B cell (primary cell): ENCODE results near the gene THRA. TPM values are rescaled to one million over a fixed set of nuclear protein-coding genes. Genes with fewer than 3 reads are reported as not detected.

Experiments
- ATAC-seq: fragments of 200-7000 bp; cut with Tn5 transposase; one replicate; pipeline ENCODE4 v1.10.0; 2021; ENCODE audit warnings: low read depth, mild to moderate bottlenecking, moderate number of reproducible peaks, moderate library complexity
- CTCF ChIA-PET: fragments of 350-600 bp; sonication (Branson Sonifier 250); formaldehyde crosslinking; loops from one replicate; lab custom pipeline; 2021; ENCODE audit warnings: antibody characterized with exemption, inconsistent platforms; lab: Charles Lee
- POLR2A ChIA-PET: fragments of 350-600 bp; sonication (Branson Sonifier 250); formaldehyde crosslinking; loops from one replicate; lab custom pipeline; 2021; ENCODE audit warnings: antibody characterized with exemption; lab: Charles Lee
- DNase-seq: peaks from one replicate; pipeline ENCODE4 v3.0.0; 2013
- H2AFZ ChIP-seq: 2 replicates; pipeline ENCODE4 v1.6.1; 2012; ENCODE audit warnings: mild to moderate bottlenecking, low read depth, low read length; ENCODE audit not compliant: insufficient read depth, poor library complexity, severe bottlenecking
- H3K27ac ChIP-seq, 2 donors: 1 replicate in 1 of 2; 2 replicates in 1 of 2; pipeline ENCODE4 v1.5.1; 2012 to 2013; ENCODE audit warnings: low read length in 2 of 2, mild to moderate bottlenecking in 2 of 2, moderate library complexity in 1 of 2
- H3K27me3 ChIP-seq, 4 experiments: fragments of 200-600 bp in 1 of 4; sonication (generic) in 1 of 4; replicated peaks in 1 of 4; 1 replicate in 2 of 4; 2 replicates in 2 of 4; pipeline versions ENCODE4 v1.6.1 to v1.7.0; 2013 to 2016; ENCODE audit warnings: low read length in 3 of 4, mild to moderate bottlenecking in 2 of 4, mixed read lengths in 1 of 4, moderate library complexity in 1 of 4; ENCODE audit not compliant: insufficient read depth in 4 of 4, control insufficient read depth in 3 of 4; ENCODE audit errors: control extremely low read depth in 1 of 4
- H3K36me3 ChIP-seq, 2 experiments: replicated peaks in 1 of 2; 1 replicate in 1 of 2; 2 replicates in 1 of 2; pipeline versions ENCODE4 v1.6.1 to v1.7.1; 2013; ENCODE audit warnings: low read length in 1 of 2; ENCODE audit not compliant: insufficient read depth in 2 of 2, control insufficient read depth in 1 of 2; ENCODE audit errors: control extremely low read depth in 1 of 2, extremely low read depth in 1 of 2
- H3K4me1 ChIP-seq, 2 donors: fragments of 200-600 bp in 1 of 2; sonication (generic) in 1 of 2; 1 replicate in 1 of 2; 2 replicates in 1 of 2; pipeline versions ENCODE4 v1.5.1 to v1.6.1; 2013 to 2017; ENCODE audit warnings: low read length in 2 of 2; ENCODE audit not compliant: control insufficient read depth in 2 of 2, insufficient read depth in 2 of 2
- H3K4me2 ChIP-seq: replicated peaks from 2 replicates; pipeline ENCODE3; 2012; ENCODE audit warnings: mild to moderate bottlenecking, low read depth, low read length; ENCODE audit not compliant: poor library complexity, severe bottlenecking
- H3K4me3 ChIP-seq, 5 experiments: fragments of 200-600 bp in 1 of 5; sonication (generic) in 1 of 5; 1 replicate in 3 of 5; 2 replicates in 2 of 5; pipeline versions ENCODE4 v1.5.1 to v1.7.0; 2011 to 2016; ENCODE audit warnings: low read length in 4 of 5, mild to moderate bottlenecking in 4 of 5, low read depth in 2 of 5, control low read depth in 1 of 5, moderate library complexity in 1 of 5; ENCODE audit not compliant: insufficient read depth in 1 of 5; ENCODE audit errors: control extremely low read depth in 1 of 5, extremely low read depth in 1 of 5
- H3K79me2 ChIP-seq: fragments of 200-600 bp; sonication (generic); one replicate; pipeline ENCODE4 v1.6.0; 2016; ENCODE audit warnings: low read length; ENCODE audit not compliant: control insufficient read depth, insufficient read depth
- H3K9ac ChIP-seq: fragments of 200-600 bp; sonication (generic); 2 replicates; pipeline ENCODE4 v1.6.1; 2017; ENCODE audit warnings: mild to moderate bottlenecking, low read length, moderate library complexity
- H3K9me3 ChIP-seq, 3 donors: one replicate each; pipeline versions ENCODE4 v1.6.1 to v1.7.1; 2013; ENCODE audit warnings: low read length in 2 of 3; ENCODE audit not compliant: control insufficient read depth in 2 of 3, insufficient read depth in 1 of 3; ENCODE audit errors: control extremely low read depth in 1 of 3
- H4K20me1 ChIP-seq: 2 replicates; pipeline ENCODE4 v1.6.0; 2012; ENCODE audit warnings: mild to moderate bottlenecking, low read length; ENCODE audit not compliant: insufficient read depth, control insufficient read depth, poor library complexity, severe bottlenecking
- H3K27ac Mint-ChIP-seq: one replicate; pipeline ENCODE4 v1.8.0; 2021; ENCODE audit warnings: mixed read lengths
- H3K27me3 Mint-ChIP-seq: one replicate; pipeline ENCODE4 v1.8.0; 2021; ENCODE audit warnings: mixed read lengths
- H3K4me1 Mint-ChIP-seq: one replicate; pipeline ENCODE4 v1.8.0; 2021; ENCODE audit warnings: mixed read lengths
- H3K4me3 Mint-ChIP-seq: one replicate; pipeline ENCODE4 v1.8.0; 2021; ENCODE audit warnings: mixed read lengths
- H3K9me3 Mint-ChIP-seq: one replicate; pipeline ENCODE4 v1.8.0; 2022; ENCODE audit warnings: mixed read lengths; ENCODE audit not compliant: insufficient read depth
- EZH2 ChIP-seq: IDR thresholded peaks from 2 replicates; pipeline ENCODE4 v1.6.1; 2012; ENCODE audit warnings: borderline replicate concordance, low read depth, mild to moderate bottlenecking, moderate library complexity, low read length; ENCODE audit not compliant: insufficient read depth, poor library complexity, severe bottlenecking
- WGBS: methylation state at CpG from one replicate; pipeline ENCODE4 v1.1.5; 2013; ENCODE audit warnings: missing lambda C conversion rate; ENCODE audit not compliant: insufficient coverage; 5-methylcytosine and 5-hydroxymethylcytosine counted together
- intact Hi-C: fragments of 100-400 bp; cut with micrococcal nuclease; formaldehyde crosslinking; loops from one replicate; pipeline ENCODE4 v1.10.0; 2022
- polyA plus RNA-seq: library from polyadenylated mRNA; depleted of rRNA; stranded (reverse); fragments of >200 nt; gene quantifications from 2 replicates; pipeline ENCODE4 v1.2.3, GENCODE V29; 2012
- total RNA-seq, 2 donors: library from RNA; stranded (reverse); fragments of 120-200 nt in 1 of 2; gene quantifications; 1 replicate in 1 of 2; 2 replicates in 1 of 2; pipeline versions ENCODE4 v1.2.3 to v1.2.4, GENCODE V29; 2013 to 2022
- TF ChIP-seq, protein P1 (sequence below): fragments of 200-600 bp; IDR thresholded peaks from one replicate; pipeline ENCODE4 v1.8.0; 2022; ENCODE audit warnings: antibody characterized with exemption, mild to moderate bottlenecking

The THRA gene
- total and polyA plus RNA-seq, 2 donors (not counting 1 experiment from before 2014, with no cell fraction given), result 8.0 to 17.1 TPM

- no peaks in the 10 kb centered on the region for H3K27me3 ChIP-seq
- H3K9ac ChIP-seq, result no peak overlapping the region
- WGBS, result 53% methylated on average over 14 of the region's 16 CpGs
- TF ChIP-seq, protein P1, sequence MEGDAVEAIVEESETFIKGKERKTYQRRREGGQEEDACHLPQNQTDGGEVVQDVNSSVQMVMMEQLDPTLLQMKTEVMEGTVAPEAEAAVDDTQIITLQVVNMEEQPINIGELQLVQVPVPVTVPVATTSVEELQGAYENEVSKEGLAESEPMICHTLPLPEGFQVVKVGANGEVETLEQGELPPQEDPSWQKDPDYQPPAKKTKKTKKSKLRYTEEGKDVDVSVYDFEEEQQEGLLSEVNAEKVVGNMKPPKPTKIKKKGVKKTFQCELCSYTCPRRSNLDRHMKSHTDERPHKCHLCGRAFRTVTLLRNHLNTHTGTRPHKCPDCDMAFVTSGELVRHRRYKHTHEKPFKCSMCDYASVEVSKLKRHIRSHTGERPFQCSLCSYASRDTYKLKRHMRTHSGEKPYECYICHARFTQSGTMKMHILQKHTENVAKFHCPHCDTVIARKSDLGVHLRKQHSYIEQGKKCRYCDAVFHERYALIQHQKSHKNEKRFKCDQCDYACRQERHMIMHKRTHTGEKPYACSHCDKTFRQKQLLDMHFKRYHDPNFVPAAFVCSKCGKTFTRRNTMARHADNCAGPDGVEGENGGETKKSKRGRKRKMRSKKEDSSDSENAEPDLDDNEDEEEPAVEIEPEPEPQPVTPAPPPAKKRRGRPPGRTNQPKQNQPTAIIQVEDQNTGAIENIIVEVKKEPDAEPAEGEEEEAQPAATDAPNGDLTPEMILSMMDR, result no peak
- no peak for TF ChIP-seq EZH2
- H3K4me1 ChIP-seq, result peaks cover 55 to 58% of the 10 kb centered on the region in 2 donors
- H4K20me1 ChIP-seq, result peaks cover 37% of the 10 kb centered on the region
- ChIA-PET POLR2A (interaction anchor here (0.6 to 1.0 kb wide), 2 partner anchors 24 to 88 kb away, joined by 3 read pairs; no protein-coding TSS in a partner anchor), CTCF (interaction anchor here (1.4 to 8.4 kb wide), 3 partner anchors 11 to 41 kb away, joined by 5 to 128 read pairs (median 70); partner anchors contain the start of gene NR1D1)
- H3K79me2 ChIP-seq, result peaks cover 31% of the 10 kb centered on the region
- Mint-ChIP-seq H3K27me3 (no peaks in the 10 kb centered on the region), H3K4me1 (peaks cover 73% of the 10 kb centered on the region), H3K9me3 (no peaks in the 10 kb centered on the region), H3K27ac (peak overlapping the region; percentile 75), H3K4me3 (no peak overlapping the region)
- DNase-seq, result no peak
- no peak for ATAC-seq
- intact Hi-C loops, result no loop called here
- H3K27ac ChIP-seq, result peak overlapping the region in 1 of 2 donors; percentile 23
- no peaks in the 10 kb centered on the region for H3K9me3 ChIP-seq
- no peak overlapping the region for H3K4me3 ChIP-seq
- peaks cover 0 to 5% of the 10 kb centered on the region in 2 experiments for H3K36me3 ChIP-seq
- no peak overlapping the region for H2AFZ ChIP-seq
- peak overlapping the region; percentile 86 for H3K4me2 ChIP-seq
These were observed 8.7 kb downstream of the THRA start for GRCh38 chr17:40071313-40072039.
